ENCODE measurements around the gene ZNF740.

GRCh38 chr12:53211476-53212381 is 31.2 kb downstream of the ZNF740 start:
- peak in 1 of 7 experiments; percentile 1 for TF ChIP-seq CTCF (IDR thresholded peaks at IDR 0.05)
- TF ChIP-seq POLR2A (IDR thresholded peaks at IDR 0.05) = no peak
- no peak for TF ChIP-seq EP300 (IDR thresholded peaks at IDR 0.05)
- TF ChIP-seq POLR2AphosphoS5 (IDR thresholded peaks at IDR 0.05) = no peak
